Inflammatory macrophage treated with lipopolysaccharide for 4 hours (primary cell): Measurements from ENCODE around the gene CEP83.
"Not testable (repeated sequence)": the region's sequence is repeated elsewhere in the genome, so short reads cannot be mapped to it uniquely, and the experiment has no call there.

Source experiments
- DNase-seq: peaks from one replicate; pipeline ENCODE4 v3.0.0-alpha.2; 2020

Gene CEP83

DNA sequence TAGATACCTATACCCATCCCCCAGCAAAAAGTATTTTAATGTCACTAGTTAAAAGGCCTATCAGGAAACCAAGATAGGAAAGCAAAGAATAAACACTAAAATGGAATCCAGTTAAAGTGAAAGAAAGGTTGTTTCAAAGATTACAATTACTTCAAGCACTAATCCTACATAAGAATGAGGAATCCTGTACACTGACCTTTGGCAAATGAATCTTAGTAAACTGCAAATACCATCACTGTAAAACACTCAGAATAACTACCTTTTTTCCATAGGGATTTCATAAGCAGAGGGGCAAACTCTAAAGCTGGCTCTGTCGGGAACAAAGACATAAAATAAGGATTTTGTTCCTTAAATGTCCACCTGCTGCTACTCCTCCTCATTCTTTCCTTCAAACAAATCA is 25.9 kb downstream of the CEP83 start:
- DNase-seq, result no peak

DNA sequence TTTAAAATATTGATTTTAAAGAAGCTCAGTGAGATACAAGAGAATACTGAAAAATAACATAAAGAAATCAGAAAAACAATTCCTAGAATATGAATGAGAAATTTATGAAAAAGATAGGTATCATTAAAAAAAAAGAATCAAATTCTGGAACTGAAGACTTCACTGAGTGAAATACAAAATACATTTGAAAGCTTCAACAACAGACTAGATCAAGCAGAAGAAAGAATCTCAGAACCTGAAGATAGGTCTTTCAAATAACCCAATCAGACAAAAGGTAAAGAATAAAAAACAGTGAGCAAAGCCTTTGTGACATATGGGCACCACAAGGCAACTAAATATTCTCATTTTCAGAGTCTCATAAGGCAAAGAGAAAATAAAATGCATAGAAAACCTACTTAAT is 29.4 kb downstream of the CEP83 start:
- DNase-seq, result no peak

DNA sequence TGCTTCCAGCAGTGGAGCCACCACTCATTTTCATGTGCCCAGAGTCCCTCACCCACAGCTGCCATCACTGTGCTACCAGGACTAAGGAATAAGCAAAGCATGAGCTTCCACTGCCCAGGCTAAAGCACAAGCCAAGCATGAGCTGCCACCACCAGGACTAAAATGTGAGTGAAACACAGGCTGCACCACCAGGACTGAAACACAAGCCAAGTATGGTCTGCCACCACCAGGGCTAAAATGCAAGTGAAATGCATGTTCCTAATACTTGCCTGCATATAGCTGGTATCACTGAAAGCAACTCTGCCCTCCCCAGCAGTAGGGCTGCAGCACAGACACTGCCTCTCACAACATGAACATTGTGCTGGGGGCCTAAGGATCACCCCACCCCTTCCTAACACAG is 30.0 kb downstream of the CEP83 start:
- no peak for DNase-seq

DNA sequence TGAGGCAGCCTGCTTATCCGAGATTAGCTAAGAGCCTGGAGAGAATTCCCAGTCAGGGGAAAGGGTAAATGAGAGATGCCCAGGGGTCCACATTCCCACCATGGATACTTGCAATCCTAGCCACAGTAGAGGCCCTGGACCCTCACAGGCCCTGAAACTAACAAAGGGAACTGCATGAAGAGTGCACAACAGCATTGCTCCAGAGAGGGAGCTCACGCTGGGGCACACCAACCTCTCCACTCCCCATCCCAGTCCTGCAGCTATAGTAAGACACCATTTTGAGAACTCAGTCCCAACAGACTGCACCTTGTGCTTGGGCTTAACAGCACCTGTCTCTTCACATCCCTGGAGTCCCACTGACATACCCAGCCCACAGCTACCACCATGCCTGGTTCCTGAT is 30.5 kb downstream of the CEP83 start:
- no peak for DNase-seq

DNA sequence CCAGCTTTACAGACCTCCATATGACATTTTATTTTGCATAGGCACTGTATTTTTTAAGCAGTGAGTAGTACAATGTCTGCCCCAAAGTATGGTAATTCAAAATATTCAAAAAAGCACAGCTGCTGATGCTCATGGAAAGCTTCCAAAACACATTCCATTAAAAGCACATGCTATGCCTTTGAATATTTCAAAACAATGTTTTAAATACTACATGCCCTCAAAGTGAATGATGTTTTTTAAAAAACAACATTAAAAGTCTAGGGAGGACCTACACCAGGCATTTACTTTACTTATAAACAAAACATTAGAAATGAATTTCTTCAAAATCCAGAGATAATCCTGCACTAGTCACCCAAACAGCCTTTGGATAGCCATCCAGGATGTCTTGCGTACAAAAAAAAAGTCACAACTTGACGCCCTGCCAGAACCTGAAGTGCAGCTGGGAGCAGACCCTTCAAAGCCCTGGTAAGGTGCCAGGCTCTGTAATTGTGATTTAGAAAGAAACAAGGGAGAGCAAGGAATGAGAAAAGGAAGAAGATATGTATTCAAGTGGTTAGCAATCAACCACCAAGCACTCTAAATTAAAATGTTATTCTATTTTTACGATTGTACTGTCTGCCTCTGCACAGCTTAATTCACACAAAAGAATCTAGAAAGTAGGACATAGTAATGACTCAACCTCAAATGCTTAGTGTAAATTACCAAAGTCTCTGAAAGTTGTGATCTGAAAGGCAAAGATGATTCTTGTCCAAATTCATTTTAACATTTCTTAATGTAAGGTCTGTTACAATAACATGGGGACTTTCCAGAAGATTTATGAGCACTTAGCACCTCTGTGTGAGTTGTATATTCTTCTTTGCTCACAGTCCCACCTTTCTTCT is 31.9 kb downstream of the CEP83 start:
- DNase-seq, result no peak

DNA sequence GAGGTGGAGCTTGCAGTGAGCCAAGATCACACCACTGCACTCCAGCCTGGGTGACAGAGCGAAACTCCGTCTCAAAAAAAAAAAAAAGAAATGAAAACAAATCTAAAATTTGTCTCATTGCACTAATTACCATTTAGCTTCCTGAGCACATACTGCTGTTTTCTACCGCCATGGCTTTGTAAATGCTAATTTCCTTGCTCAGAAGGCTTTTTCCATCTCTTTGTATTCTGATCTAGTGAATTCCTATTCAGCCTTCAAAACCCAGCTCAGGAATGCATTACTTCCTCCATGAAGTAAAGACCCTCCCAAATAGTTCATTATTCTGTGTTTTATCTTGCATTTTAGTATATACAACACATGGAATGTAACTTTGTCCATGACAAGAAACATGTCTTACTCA is 33.6 kb downstream of the CEP83 start:
- DNase-seq, result no peak

DNA sequence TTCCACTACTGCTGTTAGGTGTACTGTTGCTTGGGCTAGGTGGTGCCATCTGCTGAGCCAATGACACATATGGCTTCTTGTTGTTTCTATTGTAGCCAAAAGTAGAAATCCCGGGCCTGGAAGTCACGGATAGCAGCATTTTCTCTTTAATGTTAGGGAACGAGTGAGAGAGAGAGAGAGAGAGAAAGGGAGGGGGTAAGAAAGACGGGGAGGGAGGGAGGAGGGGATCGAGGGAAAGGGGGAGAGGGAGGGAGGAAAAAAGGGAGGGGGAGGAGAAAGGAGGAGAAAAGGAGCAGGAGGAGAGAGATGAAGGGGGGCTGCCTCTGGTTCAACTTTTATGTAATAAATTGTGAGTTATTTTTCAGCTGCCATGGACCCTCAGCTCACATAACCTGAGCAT is 34.8 kb downstream of the CEP83 start:
- not testable (repeated sequence) for DNase-seq

DNA sequence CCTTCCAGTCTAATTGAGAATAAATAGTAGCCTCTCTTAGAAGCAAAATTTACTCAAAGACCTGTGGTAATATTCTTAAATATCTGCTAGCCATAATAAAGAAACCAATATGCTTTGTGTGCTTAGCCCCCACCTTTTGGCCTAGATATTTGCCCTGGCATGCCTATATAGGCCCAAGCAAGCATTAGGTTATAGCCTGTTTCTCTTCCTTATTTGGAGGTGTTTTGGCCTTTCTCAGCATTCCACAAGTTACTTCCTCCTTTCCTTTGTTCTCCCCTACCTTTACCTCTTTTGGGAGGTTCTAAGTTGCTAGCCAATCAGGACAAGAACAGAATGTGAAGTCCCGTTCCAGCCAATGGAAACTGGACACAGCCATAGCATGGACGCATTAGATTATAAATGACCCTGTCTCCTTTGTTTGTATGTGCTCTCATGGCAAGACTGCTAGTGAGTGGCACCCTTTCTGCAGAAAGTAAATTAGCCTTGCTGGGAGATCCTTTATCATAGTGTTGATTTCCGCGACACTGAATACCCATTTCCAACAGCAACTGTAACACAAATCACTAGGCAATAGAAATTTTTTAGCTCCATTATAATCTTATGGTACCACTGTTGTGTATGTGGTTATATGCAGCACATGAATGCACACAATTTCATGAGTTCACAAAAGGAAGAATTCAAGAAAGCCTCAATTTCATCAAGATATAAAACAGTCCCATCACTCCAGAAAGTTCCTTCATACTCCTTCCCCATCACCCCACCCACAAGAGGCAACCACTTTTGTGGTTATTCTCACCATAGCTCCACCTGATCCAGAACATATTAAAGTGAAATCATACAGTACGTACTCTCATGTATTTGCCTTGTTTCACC is 37.6 kb downstream of the CEP83 start:
- DNase-seq, result no peak

DNA sequence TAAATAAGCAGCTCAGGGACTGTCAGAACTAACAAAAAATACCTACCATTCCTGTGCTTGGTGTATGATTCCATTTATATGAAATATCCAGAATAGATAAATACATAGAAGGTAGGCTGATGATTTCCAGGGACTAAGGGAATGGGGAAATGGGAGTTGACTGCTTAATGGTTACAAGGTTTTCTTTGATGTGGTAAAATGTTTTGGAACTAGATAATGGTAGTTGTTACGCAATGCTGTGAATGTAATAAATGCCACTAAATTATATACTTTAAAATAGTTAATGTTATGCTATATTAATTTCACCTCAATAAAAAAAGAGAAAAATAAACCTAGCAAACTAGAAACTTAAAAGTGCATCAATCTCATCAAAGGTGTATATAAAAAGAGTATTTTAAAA is 41.1 kb downstream of the CEP83 start:
- no peak for DNase-seq

DNA sequence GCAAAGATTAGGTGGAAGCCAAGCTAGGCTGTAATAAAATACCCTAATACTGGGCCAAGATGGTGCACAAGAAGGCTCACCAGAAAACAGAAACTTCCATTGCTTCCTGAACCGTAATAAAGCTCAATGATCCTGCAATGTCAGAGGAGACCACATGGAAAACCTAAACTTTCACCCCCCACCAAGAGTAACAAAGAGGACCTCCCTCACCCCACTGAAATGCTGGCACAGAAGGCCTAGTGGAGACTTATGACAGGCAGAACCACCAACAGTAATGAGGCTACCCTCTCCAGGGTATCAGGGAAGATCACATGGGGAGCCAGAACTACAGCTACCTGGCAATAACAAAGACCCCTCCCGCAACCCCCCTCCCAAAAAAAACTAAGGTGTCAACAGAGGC is 43.1 kb downstream of the CEP83 start:
- no peak for DNase-seq

DNA sequence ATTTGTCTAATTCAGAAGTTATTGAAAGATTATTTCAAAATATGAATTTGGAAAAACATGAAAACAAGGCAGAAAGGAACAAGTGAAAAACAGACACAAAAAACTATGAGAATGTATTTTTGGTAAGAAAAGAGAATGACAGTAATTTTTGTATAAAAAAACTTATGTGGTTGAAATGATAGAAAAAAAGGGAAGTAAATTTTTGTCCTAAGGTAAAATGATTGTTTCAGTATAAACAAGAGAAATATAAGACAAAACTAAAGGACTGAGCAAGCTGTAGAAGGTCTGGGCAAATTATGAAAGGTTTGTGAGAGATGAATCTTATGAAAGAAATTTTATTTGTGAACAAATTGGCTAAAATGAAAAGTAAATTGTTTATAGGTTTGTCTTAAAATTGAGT is 44.6 kb downstream of the CEP83 start:
- no peak for DNase-seq

DNA sequence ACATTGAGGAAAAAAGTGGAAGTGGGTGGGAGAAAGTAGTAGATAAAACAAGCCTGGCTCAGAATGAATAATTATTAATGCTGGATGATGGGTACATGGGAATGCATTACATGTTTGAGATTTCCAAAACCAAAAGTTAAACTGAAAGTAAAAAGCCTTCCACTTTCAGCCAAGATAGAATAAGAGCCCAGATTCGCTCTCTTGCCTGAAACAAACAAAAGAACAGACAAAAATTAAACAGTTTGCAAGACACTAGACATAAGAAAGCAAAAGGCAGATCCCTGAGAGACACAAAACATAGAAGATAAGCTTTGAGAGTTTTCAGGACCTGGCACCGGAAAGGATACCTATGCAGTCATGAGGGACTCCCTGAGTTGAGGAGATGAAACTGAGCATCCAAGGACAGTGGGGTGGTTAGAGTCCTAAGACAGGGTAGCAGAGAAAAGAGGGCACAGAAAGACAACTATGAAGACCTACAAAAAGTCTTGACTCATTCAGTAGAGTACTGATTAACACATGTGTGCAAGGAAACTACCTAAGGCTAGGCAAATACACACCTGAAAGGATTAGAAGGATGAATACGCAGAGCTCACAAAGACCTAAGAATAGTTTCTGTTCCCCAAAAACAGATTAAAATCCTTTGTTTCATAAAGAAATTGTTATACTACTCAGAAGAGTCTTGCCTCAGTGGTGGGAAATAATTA is 54.1 kb downstream of the CEP83 start:
- DNase-seq, result no peak

DNA sequence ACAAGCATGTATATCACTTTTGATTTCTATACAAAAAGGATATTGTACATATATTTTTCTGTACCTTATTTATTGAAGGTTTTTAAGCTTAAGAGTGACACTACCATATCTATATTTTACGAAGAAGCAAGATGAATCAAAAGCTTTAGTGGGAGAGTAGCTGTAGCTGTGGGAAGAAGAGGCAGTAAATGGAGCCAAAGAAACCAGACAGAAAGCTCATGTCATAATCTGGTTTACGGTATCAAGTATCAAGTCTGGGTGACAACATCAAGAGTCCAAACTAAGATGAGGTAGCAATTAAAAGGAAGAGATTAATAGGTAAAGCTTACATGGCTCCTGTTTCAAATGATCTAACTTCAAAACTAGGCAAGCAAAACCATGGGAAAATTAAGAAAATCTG is 54.8 kb downstream of the CEP83 start:
- DNase-seq, result no peak

DNA sequence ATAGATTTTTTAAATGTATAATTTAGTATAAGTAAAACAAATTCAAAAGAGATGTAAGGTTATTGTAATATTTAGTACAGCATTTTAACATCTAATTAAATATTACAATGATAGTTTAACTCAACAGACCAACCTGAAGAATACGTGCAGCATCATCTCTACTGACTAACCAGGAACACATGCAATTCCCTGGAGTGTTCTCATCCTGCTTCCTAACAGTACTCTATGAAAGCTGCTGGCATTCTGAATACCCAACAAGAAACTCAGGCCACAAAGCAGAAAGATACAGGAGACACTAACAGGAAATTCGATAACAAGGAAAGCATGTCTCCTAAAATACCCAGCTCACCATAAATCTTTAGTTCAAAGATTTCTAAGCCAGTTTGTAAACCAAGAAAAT is 58.3 kb downstream of the CEP83 start:
- no peak for DNase-seq

DNA sequence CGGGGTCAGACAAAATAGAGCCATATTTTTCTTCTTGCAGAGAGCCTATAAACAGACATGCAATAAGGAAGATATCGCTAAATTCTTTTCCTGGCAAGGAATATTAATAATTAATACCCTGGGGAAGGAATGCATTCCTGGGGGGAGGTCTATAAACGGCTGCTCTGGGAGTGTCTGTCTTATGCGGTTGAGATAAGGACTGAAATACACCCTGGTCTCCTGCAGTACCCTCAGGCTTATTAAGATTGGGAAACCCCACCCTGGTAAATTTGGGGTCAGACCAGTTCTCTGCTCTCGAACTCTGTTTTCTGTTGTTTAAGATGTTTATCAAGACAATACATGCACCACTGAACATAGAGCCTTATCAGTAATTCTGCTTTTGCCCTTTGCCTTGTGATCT is 61.0 kb downstream of the CEP83 start:
- not testable (repeated sequence) for DNase-seq

DNA sequence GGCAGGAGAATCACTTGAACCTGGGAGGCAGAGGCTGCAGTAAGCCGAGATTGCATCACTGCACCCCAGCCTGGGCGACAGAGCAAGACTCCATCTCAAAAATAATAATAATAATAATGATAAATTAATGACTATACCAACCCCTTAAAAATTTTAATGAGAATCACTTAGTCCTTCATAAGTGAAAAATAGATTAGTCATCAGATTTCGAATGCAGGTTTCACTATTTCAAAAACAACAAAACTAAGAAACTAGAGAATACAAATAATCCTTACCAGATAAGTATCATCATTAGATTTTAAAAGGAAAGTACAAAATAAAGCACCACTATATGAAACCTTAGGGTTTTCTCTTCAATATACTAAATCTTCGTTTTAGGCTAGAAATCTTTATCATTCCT is 62.3 kb downstream of the CEP83 start:
- DNase-seq, result no peak

DNA sequence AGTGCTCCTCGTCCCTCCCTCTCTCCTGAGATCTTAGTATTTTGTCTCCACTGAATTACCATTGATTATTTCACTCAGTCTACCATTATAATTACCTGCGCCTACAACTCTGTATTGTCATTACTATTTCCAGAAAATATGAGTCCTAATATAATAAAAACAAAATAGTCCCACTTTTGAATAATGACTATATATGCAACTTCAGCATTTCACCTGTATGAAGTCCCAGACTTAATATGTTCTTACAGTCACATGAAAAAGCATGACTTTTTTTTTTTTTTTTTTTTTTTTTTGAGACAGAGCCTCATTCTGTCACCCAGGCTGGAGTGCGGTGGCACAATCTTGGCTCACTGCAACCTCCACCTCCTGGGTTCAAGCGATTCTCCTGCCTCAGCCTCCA is 63.7 kb downstream of the CEP83 start:
- not testable (repeated sequence) for DNase-seq

DNA sequence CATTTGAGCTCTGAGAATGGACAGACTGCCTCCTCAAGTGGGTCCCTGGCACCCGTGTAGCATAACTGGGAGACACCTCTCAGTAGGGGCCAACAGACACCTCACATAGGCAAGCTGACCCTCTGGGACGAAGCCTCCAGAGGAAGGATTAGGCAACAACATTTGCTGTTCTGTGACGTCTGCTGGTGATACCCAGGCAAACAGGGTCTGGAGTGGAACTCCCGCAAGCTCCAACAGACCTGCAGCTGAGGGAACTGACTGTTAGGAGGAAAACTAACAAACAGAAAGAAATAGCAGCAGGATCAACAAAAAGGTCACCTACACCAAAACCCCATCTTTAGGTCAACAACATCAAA is 69.6 kb downstream of the CEP83 start:
- no peak for DNase-seq

DNA sequence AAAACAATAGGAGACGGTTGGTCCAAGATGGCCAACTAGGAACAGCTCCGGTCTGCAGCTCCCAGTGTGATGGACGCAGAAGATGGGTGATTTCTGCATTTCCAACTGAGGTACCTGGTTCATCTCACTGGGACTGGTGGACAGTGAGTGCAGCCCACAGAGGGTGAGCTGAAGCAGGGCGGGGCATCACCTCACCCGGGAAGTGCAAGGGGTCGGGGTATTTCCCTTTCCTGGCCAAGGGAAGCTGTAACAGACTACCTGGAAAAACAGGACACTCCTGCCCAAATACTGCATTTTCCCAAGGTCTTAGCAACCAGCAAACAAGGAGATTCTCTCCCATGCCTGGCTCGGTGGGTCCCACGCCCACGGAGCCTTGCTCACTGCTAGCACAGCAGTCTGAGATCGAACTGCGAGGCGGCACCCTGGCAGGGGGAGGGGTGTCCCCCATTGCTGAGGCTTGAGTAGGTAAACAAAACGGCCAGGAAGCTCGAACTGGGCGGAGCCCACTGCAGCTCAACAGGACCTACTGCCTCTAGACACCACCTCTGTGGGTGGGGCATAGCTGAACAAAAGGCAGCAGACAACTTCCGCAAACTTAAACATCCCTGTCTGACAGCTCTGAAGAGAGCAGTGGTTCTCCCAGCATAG is 70.1 kb downstream of the CEP83 start:
- DNase-seq, result not testable (repeated sequence)

DNA sequence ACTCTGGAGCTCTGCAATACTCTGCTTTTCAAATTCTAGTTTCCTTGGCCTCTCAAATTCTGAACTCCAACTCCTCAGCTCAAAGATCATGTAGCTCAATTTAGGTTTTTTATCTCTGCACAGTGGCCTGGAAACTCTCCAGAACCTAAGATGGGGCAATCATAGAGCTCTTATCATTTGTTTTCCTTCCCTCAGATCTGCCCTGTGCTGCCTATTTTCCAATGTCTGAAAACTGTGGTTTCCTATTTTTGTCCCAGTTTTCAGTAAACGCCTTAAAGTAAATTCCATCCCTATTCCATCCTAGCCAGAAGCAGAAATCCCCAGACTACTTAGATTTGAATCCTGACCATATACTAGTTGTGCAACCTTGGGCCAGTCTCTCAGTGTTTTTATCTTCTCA is 73.2 kb downstream of the CEP83 start:
- no peak for DNase-seq

DNA sequence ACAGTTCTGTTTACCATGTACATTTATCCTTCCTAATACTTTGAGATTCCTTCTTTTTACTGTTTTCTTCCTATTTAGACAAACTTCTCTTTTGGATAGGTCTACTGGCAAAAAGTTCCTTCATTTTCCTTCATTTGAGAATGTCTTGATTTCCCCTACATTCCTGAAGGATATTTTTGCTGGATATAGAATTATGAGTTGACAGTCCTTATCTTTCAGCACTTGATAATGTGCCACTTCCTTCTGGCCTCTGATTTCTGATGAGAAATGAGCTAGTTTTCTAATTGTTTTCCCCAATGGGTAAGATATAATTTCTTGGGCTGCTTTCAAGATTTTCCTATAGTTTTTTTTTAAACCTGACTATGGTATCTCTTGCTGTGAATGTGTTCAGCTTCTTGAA is 75.6 kb downstream of the CEP83 start:
- no peak for DNase-seq

DNA sequence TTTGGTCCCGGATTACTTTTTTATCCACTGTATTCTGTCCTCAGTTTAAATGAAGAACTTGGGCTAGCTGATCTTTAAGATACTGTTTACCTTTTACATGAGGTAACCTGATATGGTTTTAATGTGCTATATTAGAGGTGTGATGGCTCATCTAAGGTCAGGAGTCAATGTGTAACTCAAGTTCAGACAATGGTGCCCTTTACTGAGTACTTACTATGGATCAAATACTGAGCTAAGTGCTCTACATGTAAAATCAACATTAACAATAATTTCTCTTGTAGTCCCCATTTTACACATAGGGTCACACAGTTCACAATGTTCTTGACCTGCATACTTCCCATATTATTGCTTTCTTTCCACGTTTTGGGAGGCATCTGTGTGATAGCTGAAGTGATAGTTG is 79.2 kb downstream of the CEP83 start:
- no peak for DNase-seq

DNA sequence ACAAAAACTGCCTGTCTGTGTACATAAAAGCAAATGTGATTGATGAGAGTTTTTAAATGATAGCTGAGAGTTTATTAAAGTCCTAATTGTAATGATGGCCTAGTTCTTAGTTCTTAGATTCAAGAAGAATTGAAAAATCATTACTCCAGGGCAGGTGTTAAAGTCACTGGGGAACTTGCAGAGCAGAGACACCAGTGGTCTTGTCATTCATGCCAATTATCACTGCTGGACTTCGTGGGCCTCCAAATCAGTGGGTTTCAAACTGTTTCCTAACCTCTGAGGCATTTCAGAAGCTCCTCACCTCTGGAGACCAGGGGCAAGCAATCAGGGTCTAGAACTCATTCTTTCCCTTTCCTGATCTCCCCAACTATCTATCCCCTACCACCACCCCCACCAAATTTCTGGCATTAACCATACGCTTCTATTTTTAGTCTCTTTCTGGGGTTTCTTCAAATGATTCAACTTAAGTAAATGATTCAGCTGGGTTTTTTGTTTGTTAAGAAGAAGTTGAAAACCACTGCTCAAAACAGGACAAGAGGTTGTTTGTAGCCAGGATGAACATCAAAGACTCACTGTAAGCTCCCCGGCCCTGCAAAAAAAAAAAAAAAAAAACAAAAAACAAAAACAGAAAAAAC is 80.1 kb downstream of the CEP83 start:
- DNase-seq, result no peak
